Stimulated activated CD8-positive, alpha-beta memory T cell treated with anti-CD3 and anti-CD28 coated beads, Interleukin-15, amount 100 ng/mL, for 24 hours (primary cell): Measurements from ENCODE around the gene EPHB6.

ENCODE experiments used
- DNase-seq: peaks from one replicate; pipeline ENCODE4 v3.0.0-alpha.2; 2020; ENCODE audit warnings: low read depth

EPHB6 gene

DNA sequence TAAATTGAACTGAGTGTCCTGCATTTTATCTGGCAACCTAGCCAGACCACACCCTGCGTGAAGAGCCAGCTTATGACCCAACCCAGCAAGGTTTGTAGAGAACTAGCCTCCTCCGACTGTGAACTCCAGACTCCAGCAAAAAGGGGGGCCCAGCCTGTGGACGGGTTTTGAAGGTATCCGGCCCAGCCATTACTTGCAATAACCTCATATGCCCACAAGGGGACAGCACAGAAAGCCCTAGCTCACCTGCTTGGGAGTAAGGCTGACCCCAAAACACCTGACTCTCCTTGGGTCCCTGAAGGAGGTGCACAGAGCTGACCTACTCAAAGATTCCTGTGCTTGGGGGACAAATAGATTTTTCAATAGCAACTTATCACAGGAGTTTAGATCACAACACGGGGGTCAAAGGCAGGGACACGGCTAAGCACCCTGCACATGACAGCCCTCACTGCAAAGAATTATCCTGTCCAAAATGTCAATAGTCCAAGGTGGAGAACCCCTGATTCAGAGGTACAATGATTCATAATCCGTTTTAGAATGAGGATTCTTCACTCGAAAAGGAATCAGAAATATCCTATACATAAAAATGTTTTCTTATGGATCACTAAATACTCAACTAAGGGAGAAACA is 26.1 kb downstream of the EPHB6 start:
- DNase-seq, result no peak

GRCh38 chr7:142881586-142882337 is 26.9 kb downstream of the EPHB6 start:
- no peak for DNase-seq

GRCh38 chr7:142882338-142882678 is 27.4 kb downstream of the EPHB6 start:
- DNase-seq, result no peak

GRCh38 chr7:142883145-142883544 is 28.3 kb downstream of the EPHB6 start:
- no peak for DNase-seq

DNA sequence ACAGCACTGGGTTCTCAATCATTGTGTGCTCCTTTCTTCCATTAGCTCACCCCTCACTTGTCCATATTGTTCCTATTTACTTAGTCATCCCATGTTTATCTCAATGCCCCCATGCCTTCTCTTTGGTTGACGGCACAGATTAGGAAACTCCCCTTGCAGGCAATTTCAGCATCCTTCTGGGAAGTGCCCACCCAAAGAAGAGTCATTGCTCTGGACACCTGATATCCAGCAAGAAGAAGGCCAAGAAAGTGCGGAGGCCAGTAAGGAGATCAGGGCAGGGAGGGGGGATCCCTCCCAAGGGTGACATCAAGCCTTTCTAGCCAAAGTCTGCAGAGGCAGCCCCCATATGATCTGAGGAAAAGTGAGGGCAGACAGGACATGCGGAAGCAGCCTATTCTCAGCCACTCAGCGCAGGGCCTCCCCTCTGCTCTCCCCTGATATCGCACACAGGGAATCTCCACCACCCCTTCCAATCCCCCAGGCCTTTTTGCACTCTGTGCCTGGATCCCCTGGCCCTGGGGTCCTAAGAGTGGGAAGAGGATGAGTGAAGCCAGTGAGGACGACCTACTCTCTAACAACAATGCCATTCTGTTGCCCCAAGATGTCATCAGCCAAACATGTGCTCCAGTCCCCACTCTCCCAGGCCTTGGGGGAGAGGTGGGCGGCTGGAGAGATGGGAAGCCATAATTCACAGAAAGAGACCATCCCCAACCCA is 28.9 kb downstream of the EPHB6 start:
- no peak for DNase-seq

DNA sequence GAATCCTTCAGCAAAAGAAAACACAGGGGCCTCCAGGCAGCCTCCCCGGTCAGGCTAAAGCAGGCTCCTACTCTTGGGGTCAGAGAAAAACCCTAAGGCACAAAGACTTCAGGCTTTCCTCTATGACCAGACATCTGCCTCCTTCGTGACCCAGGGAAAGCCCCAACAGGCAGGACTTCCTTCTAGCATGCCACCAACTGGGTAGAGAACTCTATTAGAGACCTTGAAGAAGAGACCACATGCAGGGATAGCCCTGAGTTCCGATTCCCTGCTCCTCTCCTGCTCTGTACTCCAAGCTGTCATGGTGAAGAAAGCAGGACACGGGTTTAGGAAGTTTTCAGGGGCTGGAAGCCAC is 29.4 kb downstream of the EPHB6 start:
- no peak for DNase-seq

DNA sequence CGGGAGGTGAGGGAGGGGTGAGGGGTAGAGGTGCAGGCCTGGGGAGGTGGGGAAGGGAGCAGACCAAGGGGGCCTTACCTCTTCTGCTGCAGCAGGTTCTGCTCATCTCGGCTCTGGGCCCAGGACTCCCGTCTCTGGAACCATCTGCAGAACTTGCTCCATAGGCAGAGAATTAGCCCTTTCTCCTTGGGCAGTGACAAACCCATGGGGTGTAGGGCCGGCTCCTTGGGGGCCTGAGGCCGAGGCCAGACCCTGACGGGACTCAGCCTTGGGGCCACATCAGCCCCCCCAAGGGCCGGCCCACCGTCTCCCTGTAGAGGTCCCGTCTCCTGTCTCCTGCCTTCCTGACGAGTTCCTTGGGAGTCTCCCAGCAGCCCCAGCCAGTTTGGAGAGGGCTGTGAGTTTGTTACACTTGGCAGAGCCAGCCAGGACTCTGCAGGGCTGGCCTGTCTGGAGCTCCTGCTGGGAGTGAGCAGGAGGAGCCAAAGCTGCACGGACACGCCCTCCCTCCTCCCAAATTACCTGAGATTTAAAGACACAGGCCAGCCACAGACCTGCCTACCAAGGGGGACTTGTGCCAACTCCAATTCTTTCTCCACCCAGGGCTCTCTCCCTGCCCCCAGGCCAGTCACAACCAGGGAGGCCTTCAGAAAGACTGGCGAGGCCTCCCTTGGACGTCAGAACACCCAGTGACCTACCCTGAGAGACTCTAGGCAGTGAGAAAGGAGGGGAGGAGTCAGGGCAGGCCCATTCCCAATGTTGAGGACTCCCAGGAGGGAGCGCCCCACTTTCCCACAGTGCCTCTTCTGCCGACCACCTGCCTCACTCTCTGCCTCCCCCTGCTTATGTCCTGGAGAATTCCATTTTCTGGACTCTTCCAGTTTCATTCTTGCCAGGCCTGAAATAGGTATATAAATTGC is 30.7 kb downstream of the EPHB6 start, which contains the start of gene TRPV6:
Gene TRPV6, minus strand, starts transcription at position 435 of the 920 bp plus-strand sequence.
- no peak for DNase-seq

DNA sequence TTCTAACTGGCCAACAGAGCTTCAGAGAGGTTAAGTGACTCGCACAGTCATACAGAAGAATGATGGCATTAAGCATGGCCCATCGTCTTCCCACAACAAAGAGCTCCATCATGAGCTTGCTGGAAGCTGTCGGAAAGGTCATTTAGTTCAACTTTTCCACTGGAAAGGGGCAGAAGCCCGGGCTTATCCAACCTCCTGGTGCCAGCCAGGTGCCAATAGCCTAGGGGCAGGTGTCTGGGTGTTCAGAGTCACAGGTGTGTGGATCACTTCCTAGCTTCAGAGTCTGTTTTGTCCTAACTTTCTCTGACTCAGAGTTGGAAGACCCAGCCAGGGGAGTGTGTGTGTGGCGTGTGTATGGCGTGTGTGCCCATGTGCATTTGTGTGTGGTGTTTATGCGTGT is 32.0 kb downstream of the EPHB6 start:
- DNase-seq, result no peak

DNA sequence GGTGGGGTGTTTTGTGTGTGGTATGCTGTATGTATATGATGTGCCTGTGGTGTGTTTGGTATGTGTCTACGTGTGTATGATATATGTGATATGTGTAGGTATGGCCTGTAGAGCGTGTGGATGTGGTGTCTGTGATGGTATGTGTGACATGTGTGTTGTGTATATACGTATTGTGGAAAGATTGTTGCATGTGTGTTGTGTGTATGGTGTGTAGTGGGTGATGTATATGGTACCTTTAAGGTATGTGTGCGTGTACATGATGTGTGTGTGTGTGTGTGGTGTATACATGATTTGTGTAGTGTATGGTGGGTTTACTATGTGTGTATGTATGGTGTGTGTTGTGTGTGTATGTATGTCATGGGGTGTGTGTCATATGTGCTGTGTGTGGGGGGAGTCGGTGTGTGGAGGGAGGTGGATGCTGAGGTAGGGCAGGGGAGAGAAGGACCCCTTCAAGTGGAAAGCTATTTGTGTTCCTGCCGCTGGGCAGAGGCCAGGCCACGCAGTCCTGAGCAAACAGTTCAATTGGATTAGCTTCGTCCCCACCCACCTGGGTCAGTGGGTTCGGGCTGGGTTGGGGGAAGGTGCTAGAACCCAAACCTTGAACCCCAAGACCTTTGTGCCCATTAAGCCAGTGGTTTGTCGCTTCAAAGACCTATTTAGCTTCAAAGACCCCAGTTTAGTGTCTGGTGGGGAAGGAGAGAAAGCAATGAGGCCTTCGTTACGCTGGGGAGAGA is 32.6 kb downstream of the EPHB6 start:
- no peak for DNase-seq

- no peak for DNase-seq
Measured at GRCh38 chr7:142889816-142890215, 34.9 kb downstream of the EPHB6 start.

- no peak for DNase-seq
Measured at GRCh38 chr7:142890874-142891485, 36.1 kb downstream of the EPHB6 start.

DNA sequence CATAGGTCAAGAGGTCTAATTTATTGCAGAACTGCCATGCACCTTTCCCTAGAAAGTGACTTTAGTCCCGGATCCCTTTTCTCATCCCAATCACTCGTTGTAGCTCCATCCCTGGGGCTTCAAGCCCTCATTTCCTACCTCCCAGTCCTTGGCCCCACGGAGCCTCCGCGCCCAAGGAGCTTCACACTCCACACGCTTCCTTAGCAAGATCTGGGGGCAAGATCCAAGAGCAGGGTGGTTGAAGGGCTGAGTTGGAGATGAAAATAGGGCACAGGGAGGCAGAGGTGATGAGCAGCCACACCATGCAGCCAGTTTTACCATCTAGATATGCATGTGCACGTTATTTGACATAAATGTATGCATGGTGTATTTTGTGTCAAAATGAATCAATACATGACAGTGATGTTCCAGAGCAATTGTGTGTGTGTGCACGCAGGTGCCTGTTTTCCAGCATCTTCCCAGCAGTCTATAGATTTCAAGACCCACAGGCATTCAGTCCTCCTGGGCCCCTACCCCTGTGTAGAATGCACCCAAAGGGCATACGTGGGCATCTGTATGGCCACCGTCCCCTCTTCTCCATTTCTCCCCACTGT is 36.7 kb downstream of the EPHB6 start:
- no peak for DNase-seq

- DNase-seq, result no peak
Measured at GRCh38 chr7:142892951-142893350, 38.1 kb downstream of the EPHB6 start.

DNA sequence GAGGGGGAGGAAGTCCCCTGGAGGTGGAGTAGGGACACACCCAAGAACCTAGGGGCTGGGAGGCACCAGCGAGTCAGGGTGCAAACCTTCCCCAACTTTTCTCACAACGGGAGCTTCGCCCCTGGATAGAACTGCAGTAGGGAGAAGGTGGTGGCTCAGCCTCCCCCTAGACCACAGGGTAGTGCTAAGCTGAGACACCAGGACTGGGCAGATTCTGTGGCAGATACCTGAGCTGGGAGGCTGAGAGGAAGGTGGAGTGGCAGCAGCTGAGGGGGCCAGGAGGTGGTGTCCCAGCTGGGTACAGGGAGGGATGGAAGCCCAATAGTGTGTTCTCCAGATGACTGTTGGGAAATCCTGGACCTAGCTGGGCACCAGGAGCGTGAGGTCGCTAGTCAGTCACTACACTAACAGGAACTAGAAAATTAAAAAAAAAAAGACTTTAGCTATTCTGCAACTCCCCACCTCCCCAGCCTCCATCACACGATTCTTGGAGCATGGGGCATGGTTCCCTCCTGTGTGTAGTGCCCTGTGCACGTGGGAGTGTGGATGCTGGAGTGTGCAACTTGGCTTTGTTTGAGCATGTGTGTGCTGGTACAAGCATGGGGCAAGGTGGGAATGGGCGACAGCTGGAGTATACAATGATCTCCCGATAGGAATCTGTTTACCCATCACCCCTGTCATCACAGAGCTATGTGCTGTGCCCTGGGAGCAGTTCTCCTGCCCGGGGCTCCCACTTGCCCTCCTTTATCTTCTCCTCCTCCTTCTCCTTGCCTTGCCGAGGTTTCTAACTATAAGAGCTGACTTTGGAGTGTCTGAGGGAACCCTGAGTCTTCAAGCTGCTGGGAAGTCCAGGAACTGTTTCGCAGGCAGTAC is 39.5 kb downstream of the EPHB6 start:
- no peak for DNase-seq

DNA sequence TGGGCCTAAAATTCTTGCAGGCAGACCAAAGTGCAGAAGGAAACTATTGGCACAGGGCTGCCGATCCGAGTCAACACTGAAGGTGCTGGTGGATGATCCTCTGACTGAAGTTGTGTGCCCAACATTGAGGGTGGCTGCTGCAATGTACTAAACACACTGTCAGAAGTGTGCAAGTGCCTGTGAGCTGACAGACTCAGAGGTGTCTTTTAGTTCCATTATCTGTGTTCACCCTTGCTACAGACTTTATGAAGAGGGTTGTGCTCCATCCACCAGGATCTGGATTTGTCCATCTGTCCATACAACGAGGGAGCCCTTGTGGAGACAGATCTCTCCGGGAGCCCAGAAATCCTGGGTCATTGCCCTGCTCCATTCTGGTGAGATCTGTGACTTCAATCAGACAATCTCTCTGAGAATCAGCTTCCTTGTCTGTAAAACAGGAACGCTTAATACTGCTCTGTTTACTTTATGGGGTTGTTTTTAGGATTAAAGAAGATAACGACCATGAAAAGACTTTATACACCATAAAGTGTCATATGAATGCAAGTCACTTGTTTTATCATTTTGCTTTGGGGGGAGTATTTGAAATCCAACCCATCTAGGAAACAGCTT is 40.2 kb downstream of the EPHB6 start:
- DNase-seq, result no peak

- DNase-seq, result no peak
Measured at GRCh38 chr7:142896151-142896550, 41.3 kb downstream of the EPHB6 start.

DNA sequence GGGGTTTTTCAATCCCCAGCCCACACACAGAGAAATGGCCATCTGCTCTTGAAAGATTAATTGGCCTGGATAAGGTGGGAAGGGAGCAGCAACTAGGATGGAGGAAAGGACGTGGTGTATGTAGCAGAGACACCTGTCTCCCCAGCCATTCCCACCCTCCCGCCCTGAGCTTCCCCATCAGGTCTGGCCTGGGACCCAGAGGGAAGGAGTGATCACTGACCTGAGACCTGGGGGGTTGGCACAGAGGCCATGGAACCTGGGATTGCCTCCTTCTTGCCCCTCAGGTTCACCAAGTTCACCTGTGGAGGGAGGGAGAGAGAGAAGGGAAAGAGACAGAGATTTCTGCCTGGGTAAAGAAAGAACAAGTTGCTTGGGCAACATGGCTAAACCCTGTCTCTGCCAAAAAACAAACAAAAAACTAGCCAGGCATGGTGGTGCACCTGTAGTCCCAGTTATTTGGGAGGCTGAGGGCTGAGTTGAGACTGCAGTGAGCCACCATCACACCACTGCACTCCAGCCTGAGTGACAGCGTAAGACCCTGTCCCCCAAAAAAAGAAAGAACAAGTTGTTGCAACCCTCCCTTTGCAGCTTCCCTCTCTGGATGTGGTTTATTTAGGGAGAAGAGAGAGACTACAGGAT is 42.0 kb downstream of the EPHB6 start:
- no peak for DNase-seq

GRCh38 chr7:142897691-142898090 is 42.8 kb downstream of the EPHB6 start:
- no peak for DNase-seq
